ENCODE data around the gene TMEM132E.

The TMEM132E gene

DNA sequence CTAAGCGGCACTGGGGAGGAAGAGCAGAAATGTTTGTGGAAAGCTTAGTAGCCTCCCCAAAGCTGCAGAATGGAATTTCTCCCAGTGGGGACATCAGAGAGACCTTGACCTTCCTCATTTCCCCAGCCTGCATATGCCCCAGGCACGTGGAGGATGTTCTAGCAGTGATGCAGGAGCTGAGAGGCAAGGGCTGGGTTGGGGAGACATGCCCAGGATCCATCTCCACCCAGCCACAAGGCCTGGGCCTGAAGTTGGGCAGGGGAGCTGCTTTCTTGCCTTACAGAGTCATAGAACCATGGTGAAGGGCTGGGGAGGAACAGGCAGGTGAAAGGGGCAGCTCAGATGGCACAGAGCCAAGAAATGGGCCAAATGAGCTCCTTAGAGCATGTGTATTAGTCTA is 104.0 kb downstream of the TMEM132E start:
- H3K4me1 Mint-ChIP-seq = no peaks in the 10 kb centered on the region
- no peaks in the 10 kb centered on the region for H3K36me3 Mint-ChIP-seq
- no peak overlapping the region for H3K27ac Mint-ChIP-seq
- CTCF ChIA-PET = no interaction called here
- no peak for DNase-seq
- peaks cover 4% of the 10 kb centered on the region for H3K27me3 Mint-ChIP-seq
- H3K9me3 Mint-ChIP-seq = no peaks in the 10 kb centered on the region
- H3K4me3 Mint-ChIP-seq = no peak overlapping the region

Measured in activated naive CD4-positive, alpha-beta T cell treated with anti-CD3 and anti-CD28 coated beads, Interleukin-2, amount 10 ng/mL, durations not matched to agents 7 days and 5 days (primary cell).